Body of pancreas (tissue), 4 donors: Measurements from ENCODE around the gene APOL2.

Experiments used
- CTCF ChIP-seq, 7 experiments: fragments of 450-650 bp in 4 of 7; fragments of 200-600 bp in 3 of 7; sonication (generic) in 3 of 7; IDR thresholded peaks; one replicate each; pipeline ENCODE4 v1.5.1; 2016 to 2019; ENCODE audit warnings: antibody characterized with exemption in 7 of 7
- POLR2A ChIP-seq, 3 donors: fragments of 450-650 bp; IDR thresholded peaks; one replicate each; pipeline ENCODE4 v1.6.1; 2016; ENCODE audit warnings: antibody characterized with exemption in 3 of 3, mild to moderate bottlenecking in 2 of 3

DNA sequence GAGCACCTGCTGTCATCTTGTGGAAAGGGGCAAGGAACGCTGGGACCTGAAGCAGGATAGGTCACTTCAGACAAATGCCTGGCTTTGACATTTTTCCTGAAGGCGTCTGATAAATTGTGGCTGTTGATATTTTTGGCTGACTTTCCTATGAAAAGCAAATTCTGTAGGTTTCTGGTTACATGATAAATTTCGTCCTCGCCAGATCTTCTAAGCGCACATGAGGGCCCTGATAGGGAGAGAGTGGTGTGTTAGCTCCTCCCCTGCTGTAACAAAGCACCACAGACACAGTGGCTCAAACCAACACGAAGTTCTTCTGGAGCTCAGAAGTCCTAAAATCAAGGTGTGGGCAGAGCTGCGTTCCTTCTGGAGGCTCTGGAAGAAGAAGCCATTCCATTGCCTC lies 57.3 kb downstream of the APOL2 start:
- TF ChIP-seq CTCF (IDR thresholded peaks at IDR 0.05) (no peak), POLR2A (IDR thresholded peaks at IDR 0.05) (no peak)
